IPS-NIHi7 (cell line): ENCODE results near the gene PPM1F.

Source experiments
- DNase-seq: peaks from one replicate; pipeline ENCODE4 v3.0.0; 2012; ENCODE audit warnings: mixed read lengths; ENCODE audit errors: extremely low spot score

PPM1F gene

GRCh38 chr22:21975854-21976345 is 23.3 kb upstream of the PPM1F start:
- DNase-seq = no peak

DNA sequence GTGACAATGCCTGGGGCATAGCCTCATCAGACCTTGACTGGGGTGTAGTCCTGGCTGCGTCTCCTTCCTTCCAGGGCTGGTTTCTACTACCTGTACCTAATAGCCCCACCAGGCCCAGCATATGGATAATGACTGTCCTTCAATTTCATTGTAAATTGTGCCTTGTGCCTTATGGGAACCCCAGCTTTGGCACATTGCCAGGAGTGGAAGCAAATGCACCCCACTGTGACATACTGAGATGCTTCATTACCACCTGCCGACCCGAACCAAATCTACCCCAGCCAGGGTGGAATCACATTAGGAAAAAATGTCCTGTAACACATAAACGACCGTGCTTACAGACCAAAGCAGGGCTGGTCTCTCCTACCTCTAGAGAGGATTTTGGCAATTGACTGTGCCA is 22.6 kb upstream of the PPM1F start:
- DNase-seq = no peak

GRCh38 chr22:21974058-21974649 is 21.5 kb upstream of the PPM1F start:
- DNase-seq = no peak

GRCh38 chr22:21972806-21973205 is 20.2 kb upstream of the PPM1F start:
- DNase-seq = no peak

GRCh38 chr22:21972293-21972779 is 19.7 kb upstream of the PPM1F start:
- DNase-seq = peak; percentile 91

- no peak for DNase-seq
Measured at GRCh38 chr22:21971858-21972275, 19.2 kb upstream of the PPM1F start.

- no peak for DNase-seq
Measured at GRCh38 chr22:21970800-21971617, 18.4 kb upstream of the PPM1F start.

DNA sequence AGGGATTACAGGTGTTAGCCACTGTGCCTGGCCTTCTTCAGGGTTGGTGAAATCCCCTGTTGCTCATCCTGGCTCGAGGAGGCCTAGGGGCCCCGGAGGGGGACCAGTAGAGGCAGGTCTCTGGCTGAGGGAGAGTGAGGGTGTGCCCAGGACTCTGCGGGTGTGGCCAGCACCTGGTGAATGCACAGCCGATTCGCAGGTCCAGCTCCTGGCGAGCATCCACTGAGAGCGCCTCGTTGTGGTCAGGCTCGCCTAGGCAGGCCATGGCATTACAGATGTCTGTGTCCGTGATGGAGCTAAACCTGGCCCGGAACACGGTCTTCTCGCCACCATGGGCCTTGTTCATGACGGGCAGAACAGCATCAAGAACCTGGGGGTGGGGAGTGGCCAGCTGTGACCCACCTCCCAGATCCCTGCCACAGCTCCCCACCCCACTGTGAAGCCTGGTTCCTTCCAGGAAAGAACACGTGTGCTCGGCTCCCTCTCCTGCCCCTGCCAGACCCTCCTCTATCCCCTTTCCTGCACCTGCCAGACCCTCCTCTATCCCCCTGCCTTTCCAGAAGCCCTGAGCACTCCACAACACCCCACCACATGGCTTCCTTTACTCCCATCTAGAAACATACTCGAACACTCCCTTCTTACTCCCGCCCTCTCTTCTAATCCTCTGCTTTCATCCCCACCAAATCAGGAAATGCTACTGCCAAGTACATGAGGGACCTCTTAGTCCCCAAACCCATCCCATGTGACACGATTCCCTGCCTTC is 17.6 kb upstream of the PPM1F start:
- no peak for DNase-seq

GRCh38 chr22:21968452-21969129 is 15.9 kb upstream of the PPM1F start:
- DNase-seq = no peak

GRCh38 chr22:21967693-21968271 is 15.1 kb upstream of the PPM1F start:
- DNase-seq = no peak

DNA sequence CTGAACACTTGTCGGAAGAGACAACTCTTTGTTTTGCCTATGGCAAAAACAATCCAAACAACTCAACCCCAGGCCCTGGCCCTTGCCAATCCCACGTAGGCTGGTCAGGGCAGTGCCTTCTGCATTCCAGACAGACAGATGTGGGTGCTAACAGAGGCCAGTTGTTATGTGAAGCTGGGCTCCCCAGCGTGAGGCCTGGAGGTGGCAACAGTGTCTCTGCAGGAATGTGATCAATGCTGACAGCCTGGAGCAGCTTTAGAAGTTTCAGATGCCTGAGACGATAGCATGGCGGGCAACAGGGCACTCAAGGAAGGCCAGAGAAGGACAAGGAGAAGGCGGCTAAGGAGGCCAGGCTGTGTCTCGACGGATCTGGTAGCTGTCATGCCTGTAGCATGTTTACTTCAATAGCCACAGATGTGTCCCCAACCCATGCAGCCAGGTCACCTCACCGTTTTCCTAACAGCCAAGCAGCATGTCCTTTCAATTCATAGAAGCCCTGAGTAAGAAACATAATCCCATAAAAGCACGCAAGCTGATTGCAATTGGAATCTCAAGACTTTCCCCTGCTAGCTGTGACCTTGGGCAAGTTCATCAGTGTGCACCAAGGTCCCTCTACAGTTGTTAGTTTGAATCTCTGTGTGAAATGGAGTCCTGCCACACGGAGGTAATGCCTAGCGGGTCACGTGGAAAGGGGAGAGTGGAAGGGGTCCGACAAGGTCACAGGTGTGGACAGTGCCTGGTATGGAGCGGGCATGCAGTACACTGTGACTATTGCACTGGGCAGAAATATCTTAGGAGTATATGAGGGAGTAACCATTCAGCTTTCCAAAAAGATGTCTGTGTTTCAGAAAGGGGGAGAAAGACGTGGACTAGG is 14.2 kb upstream of the PPM1F start:
- DNase-seq = no peak

- no peak for DNase-seq
Measured at GRCh38 chr22:21965762-21966288, 13.2 kb upstream of the PPM1F start.

- no peak for DNase-seq
Measured at GRCh38 chr22:21964918-21965484, 12.4 kb upstream of the PPM1F start.

DNA sequence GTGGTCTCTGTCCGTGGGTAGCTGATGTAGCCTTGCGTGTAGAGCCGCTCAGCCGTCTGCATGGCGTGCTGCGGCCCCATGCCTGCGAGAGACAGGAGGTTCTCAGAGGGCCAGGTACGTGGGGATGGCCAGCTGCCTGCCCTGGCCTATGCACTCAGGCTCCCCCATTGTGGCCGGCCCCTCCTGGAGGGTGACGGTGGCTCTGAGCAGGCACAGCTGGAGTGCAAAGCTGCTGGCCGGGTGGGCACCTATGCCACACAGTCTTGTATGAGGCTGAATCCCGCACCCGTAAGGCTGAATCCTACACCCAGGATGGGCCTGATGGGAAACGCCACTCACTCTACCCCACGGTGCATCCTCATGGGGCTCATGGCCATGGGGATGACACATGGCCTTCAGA is 11.6 kb upstream of the PPM1F start:
- no peak for DNase-seq

- DNase-seq = no peak
Measured at GRCh38 chr22:21963790-21964211, 11.2 kb upstream of the PPM1F start.

- DNase-seq = no peak
Measured at GRCh38 chr22:21963286-21963685, 10.6 kb upstream of the PPM1F start.

- DNase-seq = no peak
Measured at GRCh38 chr22:21962655-21962949, 10.0 kb upstream of the PPM1F start.

GRCh38 chr22:21961886-21962654 is 9.4 kb upstream of the PPM1F start:
- no peak for DNase-seq
